Myocyte (in vitro differentiated cells): Measurements from ENCODE around the gene CLEC16A. TPM values are rescaled to one million over a fixed set of nuclear protein-coding genes. Genes with fewer than 3 reads are reported as not detected.

Source experiments
- DNase-seq: peaks from one replicate; pipeline ENCODE4 v3.0.0-alpha.2; 2012; ENCODE audit warnings: low read depth
- total RNA-seq: library from RNA; depleted of rRNA; stranded (reverse); fragments of >200 nt; gene quantifications from 2 replicates; pipeline ENCODE4 v1.2.3, GENCODE V29; 2014

CLEC16A gene
- total RNA-seq, 1 donor from 2014 or later, result 20.7 TPM

GRCh38 chr16:11014136-11014535 lies 69.8 kb downstream of the CLEC16A start:
- no peak for DNase-seq

- DNase-seq, result no peak
Measured at GRCh38 chr16:11015076-11015475, 70.7 kb downstream of the CLEC16A start.

GRCh38 chr16:11015607-11016006 lies 71.2 kb downstream of the CLEC16A start:
- DNase-seq, result no peak

- peak; percentile 15 for DNase-seq
Measured at GRCh38 chr16:11016524-11016988, 72.2 kb downstream of the CLEC16A start.

GRCh38 chr16:11016993-11017392 lies 72.6 kb downstream of the CLEC16A start:
- DNase-seq, result peak; percentile 71

- no peak for DNase-seq
Measured at GRCh38 chr16:11017499-11017898, 73.1 kb downstream of the CLEC16A start.

GRCh38 chr16:11020388-11020787 lies 76.0 kb downstream of the CLEC16A start:
- DNase-seq, result no peak

- no peak for DNase-seq
Measured at GRCh38 chr16:11020792-11021551, 76.6 kb downstream of the CLEC16A start.

- DNase-seq, result no peak
Measured at GRCh38 chr16:11022002-11022401, 77.6 kb downstream of the CLEC16A start.

- DNase-seq, result no peak
Measured at GRCh38 chr16:11023262-11024039, 79.1 kb downstream of the CLEC16A start.

GRCh38 chr16:11024333-11025053 lies 80.1 kb downstream of the CLEC16A start:
- no peak for DNase-seq

GRCh38 chr16:11025120-11025531 lies 80.8 kb downstream of the CLEC16A start:
- no peak for DNase-seq

- DNase-seq, result no peak
Measured at GRCh38 chr16:11029948-11030347, 85.6 kb downstream of the CLEC16A start.

GRCh38 chr16:11030990-11031510 lies 86.7 kb downstream of the CLEC16A start:
- no peak for DNase-seq

GRCh38 chr16:11032000-11032921 lies 87.9 kb downstream of the CLEC16A start:
- no peak for DNase-seq

- no peak for DNase-seq
Measured at GRCh38 chr16:11032922-11033291, 88.5 kb downstream of the CLEC16A start.

GRCh38 chr16:11033629-11034420 lies 89.5 kb downstream of the CLEC16A start:
- peak; percentile 32 for DNase-seq

GRCh38 chr16:11034481-11034931 lies 90.1 kb downstream of the CLEC16A start:
- peak; percentile 25 for DNase-seq

GRCh38 chr16:11035096-11035495 lies 90.7 kb downstream of the CLEC16A start:
- peak; percentile 34 for DNase-seq
